Measurements from ENCODE around the gene RNF144B. TPM values are rescaled to one million over a fixed set of nuclear protein-coding genes. Genes with fewer than 3 reads are reported as not detected.

Gene RNF144B
- total RNA-seq, 1 experiment from 2014 or later, result 8.2 TPM

- TF ChIP-seq ZSCAN18 (CRISPR knock-in tag; IDR thresholded peaks at IDR 0.05) (no peak), CREM (CRISPR knock-in tag; IDR thresholded peaks at IDR 0.05) (no peak)
Measured at GRCh38 chr6:18445228-18445627, 58.1 kb downstream of the RNF144B start (continued).

GRCh38 chr6:18446771-18447170, 59.6 kb downstream of the RNF144B start:
- Mint-ChIP-seq H3K4me3 (no peak overlapping the region), H3K27ac (no peak overlapping the region), H3K4me1 (no peaks in the 10 kb centered on the region), H3K27me3 (ENCODE audit: low read depth) (no peaks in the 10 kb centered on the region), H3K9me3 (no peaks in the 10 kb centered on the region), H3K36me3 (no peaks in the 10 kb centered on the region)
- CTCF ChIA-PET, result no interaction called here
- ATAC-seq (no peak), DNase-seq (ENCODE audit: low spot score) (no peak)
- no peak for TF ChIP-seq NR2C2 (CRISPR knock-in tag; IDR thresholded peaks at IDR 0.05)
- no peak for TF ChIP-seq SP1 (CRISPR knock-in tag; conservative IDR thresholded peaks at IDR 0.05)
- TF ChIP-seq ATF2 (CRISPR knock-in tag; IDR thresholded peaks at IDR 0.05; ENCODE audit: borderline replicate concordance, low read depth), result no peak
- no peak for TF ChIP-seq FOXJ3 (CRISPR knock-in tag; IDR thresholded peaks at IDR 0.05; ENCODE audit: borderline replicate concordance)
- TF ChIP-seq HMGXB4 (CRISPR knock-in tag; IDR thresholded peaks at IDR 0.05), result no peak
- no peak for TF ChIP-seq ELF4 (CRISPR knock-in tag; IDR thresholded peaks at IDR 0.05; ENCODE audit: low read depth)
- no peak for TF ChIP-seq RELA (CRISPR knock-in tag; IDR thresholded peaks at IDR 0.05; ENCODE audit: borderline replicate concordance)
- TF ChIP-seq E2F5 (CRISPR knock-in tag; IDR thresholded peaks at IDR 0.05), result no peak
- TF ChIP-seq MAX (CRISPR knock-in tag; IDR thresholded peaks at IDR 0.05), result no peak
- no peak for TF ChIP-seq GTF2I (CRISPR knock-in tag; conservative IDR thresholded peaks at IDR 0.05)
- no peak for TF ChIP-seq FOXP4 (CRISPR knock-in tag; IDR thresholded peaks at IDR 0.05)
- TF ChIP-seq TP53 (CRISPR knock-in tag; IDR thresholded peaks at IDR 0.05), result no peak
- TF ChIP-seq ZSCAN18 (CRISPR knock-in tag; IDR thresholded peaks at IDR 0.05), result no peak
- TF ChIP-seq ZNF671 (CRISPR knock-in tag; IDR thresholded peaks at IDR 0.05), result no peak
- no peak for TF ChIP-seq E2F4 (CRISPR knock-in tag; IDR thresholded peaks at IDR 0.05; ENCODE audit: borderline replicate concordance, low read depth)
- TF ChIP-seq ATF3 (CRISPR knock-in tag; conservative IDR thresholded peaks at IDR 0.05), result no peak
- no peak for TF ChIP-seq EMX1 (CRISPR knock-in tag; IDR thresholded peaks at IDR 0.05)
- no peak for TF ChIP-seq STAT6 (CRISPR knock-in tag; conservative IDR thresholded peaks at IDR 0.05; ENCODE audit: low read depth)
- POLR2A ChIA-PET, result no interaction called here

All from WTC11 (cell line).